B cell (primary cell): ENCODE results near the gene PPP1R2. TPM values are rescaled to one million over a fixed set of nuclear protein-coding genes. Genes with fewer than 3 reads are reported as not detected.

Experiments used
- ATAC-seq: fragments of 200-7000 bp; cut with Tn5 transposase; one replicate; pipeline ENCODE4 v1.10.0; 2021; ENCODE audit warnings: low read depth, mild to moderate bottlenecking, moderate number of reproducible peaks, moderate library complexity
- CTCF ChIA-PET: fragments of 350-600 bp; sonication (Branson Sonifier 250); formaldehyde crosslinking; loops from one replicate; lab custom pipeline; 2021; ENCODE audit warnings: antibody characterized with exemption, inconsistent platforms; lab: Charles Lee
- POLR2A ChIA-PET: fragments of 350-600 bp; sonication (Branson Sonifier 250); formaldehyde crosslinking; loops from one replicate; lab custom pipeline; 2021; ENCODE audit warnings: antibody characterized with exemption; lab: Charles Lee
- DNase-seq: peaks from one replicate; pipeline ENCODE4 v3.0.0; 2013
- H2AFZ ChIP-seq: 2 replicates; pipeline ENCODE4 v1.6.1; 2012; ENCODE audit warnings: mild to moderate bottlenecking, low read depth, low read length; ENCODE audit not compliant: insufficient read depth, poor library complexity, severe bottlenecking
- H3K27ac ChIP-seq, 2 donors: 1 replicate in 1 of 2; 2 replicates in 1 of 2; pipeline ENCODE4 v1.5.1; 2012 to 2013; ENCODE audit warnings: low read length in 2 of 2, mild to moderate bottlenecking in 2 of 2, moderate library complexity in 1 of 2
- H3K27me3 ChIP-seq, 4 experiments: fragments of 200-600 bp in 1 of 4; sonication (generic) in 1 of 4; replicated peaks in 1 of 4; 1 replicate in 2 of 4; 2 replicates in 2 of 4; pipeline versions ENCODE4 v1.6.1 to v1.7.0; 2013 to 2016; ENCODE audit warnings: low read length in 3 of 4, mild to moderate bottlenecking in 2 of 4, mixed read lengths in 1 of 4, moderate library complexity in 1 of 4; ENCODE audit not compliant: insufficient read depth in 4 of 4, control insufficient read depth in 3 of 4; ENCODE audit errors: control extremely low read depth in 1 of 4
- H3K36me3 ChIP-seq, 2 experiments: replicated peaks in 1 of 2; 1 replicate in 1 of 2; 2 replicates in 1 of 2; pipeline versions ENCODE4 v1.6.1 to v1.7.1; 2013; ENCODE audit warnings: low read length in 1 of 2; ENCODE audit not compliant: insufficient read depth in 2 of 2, control insufficient read depth in 1 of 2; ENCODE audit errors: control extremely low read depth in 1 of 2, extremely low read depth in 1 of 2
- H3K4me1 ChIP-seq, 2 donors: fragments of 200-600 bp in 1 of 2; sonication (generic) in 1 of 2; 1 replicate in 1 of 2; 2 replicates in 1 of 2; pipeline versions ENCODE4 v1.5.1 to v1.6.1; 2013 to 2017; ENCODE audit warnings: low read length in 2 of 2; ENCODE audit not compliant: control insufficient read depth in 2 of 2, insufficient read depth in 2 of 2
- H3K4me2 ChIP-seq: replicated peaks from 2 replicates; pipeline ENCODE3; 2012; ENCODE audit warnings: mild to moderate bottlenecking, low read depth, low read length; ENCODE audit not compliant: poor library complexity, severe bottlenecking
- H3K4me3 ChIP-seq, 5 experiments: fragments of 200-600 bp in 1 of 5; sonication (generic) in 1 of 5; 1 replicate in 3 of 5; 2 replicates in 2 of 5; pipeline versions ENCODE4 v1.5.1 to v1.7.0; 2011 to 2016; ENCODE audit warnings: low read length in 4 of 5, mild to moderate bottlenecking in 4 of 5, low read depth in 2 of 5, control low read depth in 1 of 5, moderate library complexity in 1 of 5; ENCODE audit not compliant: insufficient read depth in 1 of 5; ENCODE audit errors: control extremely low read depth in 1 of 5, extremely low read depth in 1 of 5
- H3K79me2 ChIP-seq: fragments of 200-600 bp; sonication (generic); one replicate; pipeline ENCODE4 v1.6.0; 2016; ENCODE audit warnings: low read length; ENCODE audit not compliant: control insufficient read depth, insufficient read depth
- H3K9ac ChIP-seq: fragments of 200-600 bp; sonication (generic); 2 replicates; pipeline ENCODE4 v1.6.1; 2017; ENCODE audit warnings: mild to moderate bottlenecking, low read length, moderate library complexity
- H3K9me3 ChIP-seq, 3 donors: one replicate each; pipeline versions ENCODE4 v1.6.1 to v1.7.1; 2013; ENCODE audit warnings: low read length in 2 of 3; ENCODE audit not compliant: control insufficient read depth in 2 of 3, insufficient read depth in 1 of 3; ENCODE audit errors: control extremely low read depth in 1 of 3
- H4K20me1 ChIP-seq: 2 replicates; pipeline ENCODE4 v1.6.0; 2012; ENCODE audit warnings: mild to moderate bottlenecking, low read length; ENCODE audit not compliant: insufficient read depth, control insufficient read depth, poor library complexity, severe bottlenecking
- H3K27ac Mint-ChIP-seq: one replicate; pipeline ENCODE4 v1.8.0; 2021; ENCODE audit warnings: mixed read lengths
- H3K27me3 Mint-ChIP-seq: one replicate; pipeline ENCODE4 v1.8.0; 2021; ENCODE audit warnings: mixed read lengths
- H3K4me1 Mint-ChIP-seq: one replicate; pipeline ENCODE4 v1.8.0; 2021; ENCODE audit warnings: mixed read lengths
- H3K4me3 Mint-ChIP-seq: one replicate; pipeline ENCODE4 v1.8.0; 2021; ENCODE audit warnings: mixed read lengths
- H3K9me3 Mint-ChIP-seq: one replicate; pipeline ENCODE4 v1.8.0; 2022; ENCODE audit warnings: mixed read lengths; ENCODE audit not compliant: insufficient read depth
- CTCF ChIP-seq: fragments of 200-600 bp; IDR thresholded peaks from one replicate; pipeline ENCODE4 v1.8.0; 2022; ENCODE audit warnings: antibody characterized with exemption, mild to moderate bottlenecking
- EZH2 ChIP-seq: IDR thresholded peaks from 2 replicates; pipeline ENCODE4 v1.6.1; 2012; ENCODE audit warnings: borderline replicate concordance, low read depth, mild to moderate bottlenecking, moderate library complexity, low read length; ENCODE audit not compliant: insufficient read depth, poor library complexity, severe bottlenecking
- WGBS: methylation state at CpG from one replicate; pipeline ENCODE4 v1.1.5; 2013; ENCODE audit warnings: missing lambda C conversion rate; ENCODE audit not compliant: insufficient coverage; 5-methylcytosine and 5-hydroxymethylcytosine counted together
- intact Hi-C: fragments of 100-400 bp; cut with micrococcal nuclease; formaldehyde crosslinking; loops from one replicate; pipeline ENCODE4 v1.10.0; 2022
- polyA plus RNA-seq: library from polyadenylated mRNA; depleted of rRNA; stranded (reverse); fragments of >200 nt; gene quantifications from 2 replicates; pipeline ENCODE4 v1.2.3, GENCODE V29; 2012
- total RNA-seq, 2 donors: library from RNA; stranded (reverse); fragments of 120-200 nt in 1 of 2; gene quantifications; 1 replicate in 1 of 2; 2 replicates in 1 of 2; pipeline versions ENCODE4 v1.2.3 to v1.2.4, GENCODE V29; 2013 to 2022

The PPP1R2 gene
- total and polyA plus RNA-seq, 2 donors (not counting 1 experiment from before 2014, with no cell fraction given), result 39.1 to 73.8 TPM

DNA sequence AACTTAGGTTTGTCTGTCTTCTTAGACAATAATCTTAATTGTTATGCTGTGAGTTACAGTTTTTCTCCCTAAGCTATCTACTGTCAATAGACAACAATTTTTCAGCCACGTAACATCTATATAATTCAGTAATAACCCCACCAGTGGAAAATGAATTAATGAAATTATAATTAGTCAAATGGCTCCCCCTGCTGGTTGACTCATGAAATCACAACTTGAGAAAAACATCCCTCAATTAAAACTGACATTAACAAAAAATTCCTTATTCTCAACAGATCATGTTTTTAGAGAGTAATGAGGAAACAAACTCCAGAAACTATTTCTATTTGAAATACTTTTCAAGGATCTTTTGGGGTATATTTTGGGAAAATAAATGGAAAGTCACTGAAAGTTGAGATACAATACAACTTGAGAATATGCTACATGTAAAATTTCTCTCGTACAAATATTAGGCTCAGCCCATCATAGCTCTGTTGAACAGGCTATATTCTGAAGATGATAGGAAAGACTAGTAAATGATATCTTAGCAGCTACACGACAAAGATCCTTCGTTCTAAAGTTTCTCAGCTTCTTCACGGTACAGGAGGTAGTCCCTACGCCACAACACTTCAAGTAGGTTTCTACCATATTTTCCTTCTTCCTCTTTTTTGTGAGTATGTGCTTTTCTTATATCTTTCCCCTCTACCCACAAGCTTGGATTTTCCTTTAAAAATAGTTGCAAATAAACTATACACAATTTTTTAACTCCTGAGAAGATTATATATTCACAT is 20.7 kb downstream of the PPP1R2 start:
- H3K27ac Mint-ChIP-seq, result peak overlapping the region; percentile 42
- no CpG with 5 or more reads among the region's 6 CpGs for WGBS
- H3K4me2 ChIP-seq, result no peak overlapping the region
- H3K4me3 ChIP-seq, result no peak overlapping the region
- TF ChIP-seq CTCF, result peak; percentile 96
- no peak for TF ChIP-seq EZH2
- H3K9me3 ChIP-seq, result no peaks in the 10 kb centered on the region
- no peaks in the 10 kb centered on the region for H3K27me3 Mint-ChIP-seq
- peak overlapping the region in 1 of 2 donors; percentile 34 for H3K27ac ChIP-seq
- POLR2A ChIA-PET, result interaction anchor here (0.8 to 0.9 kb wide), 2 partner anchors 20 to 251 kb away, joined by 3 to 5 read pairs; no protein-coding TSS in a partner anchor
- CTCF ChIA-PET, result interaction anchor here (0.6 to 14.5 kb wide), 19 partner anchors 8 to 856 kb away, joined by 3 to 203 read pairs (median 4); partner anchors contain the start of genes LSG1 and XXYLT1
- peaks cover 4 to 7% of the 10 kb centered on the region in 2 donors for H3K4me1 ChIP-seq
- no peak overlapping the region for H3K4me3 Mint-ChIP-seq
- no peak overlapping the region for H3K9ac ChIP-seq
- peaks cover 24% of the 10 kb centered on the region for H3K79me2 ChIP-seq
- ATAC-seq (peak; percentile 33), DNase-seq (peak; percentile 63)
- H3K27me3 ChIP-seq, result no peaks in the 10 kb centered on the region
- no peaks in the 10 kb centered on the region for H3K9me3 Mint-ChIP-seq
- intact Hi-C loops, result loop anchor here (1.0 to 2.0 kb wide), 2 partner anchors 16 to 251 kb away; partner anchors contain the start of gene XXYLT1
- no peak overlapping the region for H2AFZ ChIP-seq
- peaks cover 18% of the 10 kb centered on the region for H3K4me1 Mint-ChIP-seq
- peaks cover 47% of the 10 kb centered on the region for H4K20me1 ChIP-seq
- H3K36me3 ChIP-seq, result peaks cover 8 to 53% of the 10 kb centered on the region in 2 experiments

DNA sequence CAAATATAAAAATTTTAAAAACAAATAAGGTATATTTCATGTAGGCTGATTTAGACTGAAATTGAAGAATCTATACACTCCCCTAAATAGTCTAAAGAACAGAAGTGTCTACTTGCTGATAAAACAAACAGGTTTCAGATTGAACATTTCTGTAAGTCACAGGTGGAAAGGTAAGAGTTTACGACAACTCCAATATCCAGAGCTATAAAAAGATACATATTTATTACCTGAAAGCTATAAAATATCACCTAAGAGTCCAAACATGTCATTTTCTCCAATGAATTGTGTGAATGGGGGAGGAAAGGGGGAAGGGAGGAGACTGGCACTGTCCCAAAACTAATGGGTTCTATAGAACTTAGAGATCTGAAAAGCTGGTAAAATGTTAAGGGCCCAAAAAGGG is 26.1 kb downstream of the PPP1R2 start:
- Histone ChIP-seq H3K79me2 (peaks cover 13% of the 10 kb centered on the region), H3K36me3 (peaks cover 6 to 56% of the 10 kb centered on the region in 2 experiments), H3K9ac (no peak overlapping the region), H3K27ac (no peak overlapping the region), H3K4me1 (no peaks in the 10 kb centered on the region), H3K9me3 (no peaks in the 10 kb centered on the region), H3K4me3 (no peak overlapping the region), H2AFZ (no peak overlapping the region), H3K27me3 (no peaks in the 10 kb centered on the region), H4K20me1 (peaks cover 27% of the 10 kb centered on the region), H3K4me2 (no peak overlapping the region)
- CTCF ChIA-PET, result interaction anchor here (0.9 to 14.5 kb wide), 2 partner anchors 9 to 243 kb away, joined by 3 to 203 read pairs; partner anchors contain the start of gene XXYLT1
- no peak for TF ChIP-seq CTCF
- no peak for TF ChIP-seq EZH2
- Mint-ChIP-seq H3K27me3 (no peaks in the 10 kb centered on the region), H3K9me3 (no peaks in the 10 kb centered on the region), H3K4me3 (no peak overlapping the region), H3K4me1 (peaks cover 2% of the 10 kb centered on the region), H3K27ac (no peak overlapping the region)
- POLR2A ChIA-PET, result no interaction called here
- WGBS, result no CpG with 5 or more reads among the region's 1 CpG
- DNase-seq (no peak), ATAC-seq (no peak)
- intact Hi-C loops, result no loop called here
